ENCODE measurements around the gene MFN2.

The MFN2 gene

DNA sequence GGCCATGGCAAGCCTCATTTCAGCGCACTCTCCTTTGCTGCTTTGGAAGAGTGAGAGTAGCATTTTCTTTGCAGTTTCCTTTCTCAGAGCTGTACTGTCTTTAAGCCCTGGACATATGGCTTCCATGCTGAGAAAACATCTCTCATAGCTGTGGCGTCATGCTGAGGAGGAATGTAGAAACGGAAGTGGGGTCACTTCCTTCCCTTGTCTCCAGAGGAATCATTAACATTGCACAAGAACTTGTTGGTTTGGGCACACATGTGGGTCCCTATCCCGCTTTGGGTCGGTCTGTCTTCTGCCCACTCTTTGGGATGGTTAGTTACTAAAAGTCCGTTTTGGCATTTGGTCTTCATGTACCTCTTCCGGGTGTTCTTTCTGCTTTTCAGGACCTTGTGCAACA lies 5.6 kb downstream of the MFN2 start:
- no peak overlapping the region for H3K9ac ChIP-seq (ENCODE audit: low read depth, low read length)
- H3K79me2 ChIP-seq (ENCODE audit: insufficient read depth, low read length): peaks cover 92% of the 10 kb centered on the region
- no peak overlapping the region for H3K4me2 ChIP-seq (ENCODE audit: insufficient read depth, low read length)
- H4K20me1 ChIP-seq (ENCODE audit: insufficient read depth, low read length): peaks cover 46% of the 10 kb centered on the region
- H3K9me3 ChIP-seq (ENCODE audit: insufficient read depth, low read length, severe bottlenecking): no peaks in the 10 kb centered on the region
- TF ChIP-seq EZH2 (IDR thresholded peaks at IDR 0.05; ENCODE audit: borderline replicate concordance, low read depth, low read length, severe bottlenecking): no peak
- TF ChIP-seq, protein P1, sequence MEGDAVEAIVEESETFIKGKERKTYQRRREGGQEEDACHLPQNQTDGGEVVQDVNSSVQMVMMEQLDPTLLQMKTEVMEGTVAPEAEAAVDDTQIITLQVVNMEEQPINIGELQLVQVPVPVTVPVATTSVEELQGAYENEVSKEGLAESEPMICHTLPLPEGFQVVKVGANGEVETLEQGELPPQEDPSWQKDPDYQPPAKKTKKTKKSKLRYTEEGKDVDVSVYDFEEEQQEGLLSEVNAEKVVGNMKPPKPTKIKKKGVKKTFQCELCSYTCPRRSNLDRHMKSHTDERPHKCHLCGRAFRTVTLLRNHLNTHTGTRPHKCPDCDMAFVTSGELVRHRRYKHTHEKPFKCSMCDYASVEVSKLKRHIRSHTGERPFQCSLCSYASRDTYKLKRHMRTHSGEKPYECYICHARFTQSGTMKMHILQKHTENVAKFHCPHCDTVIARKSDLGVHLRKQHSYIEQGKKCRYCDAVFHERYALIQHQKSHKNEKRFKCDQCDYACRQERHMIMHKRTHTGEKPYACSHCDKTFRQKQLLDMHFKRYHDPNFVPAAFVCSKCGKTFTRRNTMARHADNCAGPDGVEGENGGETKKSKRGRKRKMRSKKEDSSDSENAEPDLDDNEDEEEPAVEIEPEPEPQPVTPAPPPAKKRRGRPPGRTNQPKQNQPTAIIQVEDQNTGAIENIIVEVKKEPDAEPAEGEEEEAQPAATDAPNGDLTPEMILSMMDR (IDR thresholded peaks at IDR 0.05; ENCODE audit: borderline replicate concordance, extremely low read depth, low read length, poor library complexity, severe bottlenecking): no peak
- no peak overlapping the region for H2AFZ ChIP-seq (ENCODE audit: low read depth, low read length)
- no peaks in the 10 kb centered on the region for H3K27me3 ChIP-seq (ENCODE audit: insufficient read depth, low read length, poor library complexity)
- no peak overlapping the region for H3K4me3 ChIP-seq (ENCODE audit: low read depth in 1 of 2, low read length in 2 of 2)
- no peak for DNase-seq
- H3K36me3 ChIP-seq (ENCODE audit: insufficient read depth, low read length): peaks cover 77% of the 10 kb centered on the region
- ATAC-seq (ENCODE audit: insufficient read depth, low read depth): no peak
- H3K4me1 ChIP-seq (ENCODE audit: insufficient read depth, low read length): peaks cover 29% of the 10 kb centered on the region
- H3K27ac ChIP-seq (ENCODE audit: low read length): no peak overlapping the region

DNA sequence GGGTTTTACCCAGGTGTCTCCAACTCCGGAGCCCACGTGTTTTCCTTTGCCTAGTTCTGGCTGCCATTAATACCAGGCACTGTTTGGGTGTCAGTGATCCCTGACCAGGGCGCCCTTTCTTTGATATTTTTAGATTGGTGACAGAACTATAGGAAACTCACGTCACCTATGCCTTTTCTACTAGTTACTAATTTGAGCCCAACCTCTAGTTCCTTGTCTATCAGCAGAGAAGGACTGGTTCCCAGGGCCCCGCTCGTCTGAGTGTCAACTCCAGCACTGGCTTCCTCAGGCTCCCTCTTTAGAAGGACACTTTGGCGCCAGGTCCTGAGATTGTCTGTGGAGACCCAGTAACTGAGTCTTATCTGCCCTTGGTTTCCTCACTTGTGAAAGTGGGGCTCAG lies 9.4 kb downstream of the MFN2 start:
- no peak overlapping the region for H2AFZ ChIP-seq (ENCODE audit: low read depth, low read length)
- TF ChIP-seq, protein P1 (IDR thresholded peaks at IDR 0.05; ENCODE audit: borderline replicate concordance, extremely low read depth, low read length, poor library complexity, severe bottlenecking): no peak
- no peak for TF ChIP-seq EZH2 (IDR thresholded peaks at IDR 0.05; ENCODE audit: borderline replicate concordance, low read depth, low read length, severe bottlenecking)
- no peaks in the 10 kb centered on the region for H3K9me3 ChIP-seq (ENCODE audit: insufficient read depth, low read length, severe bottlenecking)
- H3K36me3 ChIP-seq (ENCODE audit: insufficient read depth, low read length): peaks cover 73% of the 10 kb centered on the region
- H3K9ac ChIP-seq (ENCODE audit: low read depth, low read length): no peak overlapping the region
- H3K4me2 ChIP-seq (ENCODE audit: insufficient read depth, low read length): no peak overlapping the region
- no peak for DNase-seq
- peaks cover 59% of the 10 kb centered on the region for H3K79me2 ChIP-seq (ENCODE audit: insufficient read depth, low read length)
- H3K27ac ChIP-seq (ENCODE audit: low read length): no peak overlapping the region
- no peaks in the 10 kb centered on the region for H3K27me3 ChIP-seq (ENCODE audit: insufficient read depth, low read length, poor library complexity)
- H3K4me3 ChIP-seq (ENCODE audit: low read depth in 1 of 2, low read length in 2 of 2): no peak overlapping the region
- H3K4me1 ChIP-seq (ENCODE audit: insufficient read depth, low read length): no peaks in the 10 kb centered on the region
- H4K20me1 ChIP-seq (ENCODE audit: insufficient read depth, low read length): peaks cover 46% of the 10 kb centered on the region
- ATAC-seq (ENCODE audit: insufficient read depth, low read depth): no peak

- Histone ChIP-seq H3K27me3 (ENCODE audit: insufficient read depth, low read length, poor library complexity) (no peaks in the 10 kb centered on the region), H3K4me1 (ENCODE audit: insufficient read depth, low read length) (no peaks in the 10 kb centered on the region), H4K20me1 (ENCODE audit: insufficient read depth, low read length) (peaks cover 41% of the 10 kb centered on the region), H3K27ac (ENCODE audit: low read length) (no peak overlapping the region), H2AFZ (ENCODE audit: low read depth, low read length) (no peak overlapping the region), H3K36me3 (ENCODE audit: insufficient read depth, low read length) (peaks cover 75% of the 10 kb centered on the region), H3K4me3 (ENCODE audit: low read depth in 1 of 2, low read length in 2 of 2) (no peak overlapping the region), H3K79me2 (ENCODE audit: insufficient read depth, low read length) (peaks cover 53% of the 10 kb centered on the region), H3K9me3 (ENCODE audit: insufficient read depth, low read length, severe bottlenecking) (no peaks in the 10 kb centered on the region), H3K9ac (ENCODE audit: low read depth, low read length) (no peak overlapping the region), H3K4me2 (ENCODE audit: insufficient read depth, low read length) (no peak overlapping the region)
- TF ChIP-seq, protein P1 (IDR thresholded peaks at IDR 0.05; ENCODE audit: borderline replicate concordance, extremely low read depth, low read length, poor library complexity, severe bottlenecking): no peak
- TF ChIP-seq EZH2 (IDR thresholded peaks at IDR 0.05; ENCODE audit: borderline replicate concordance, low read depth, low read length, severe bottlenecking): no peak
- ATAC-seq (ENCODE audit: insufficient read depth, low read depth) (no peak), DNase-seq (no peak)
Observed at GRCh38 chr1:11990303-11991032, 10.2 kb downstream of the MFN2 start.
